Amniotic stem cell (primary cell): ENCODE data around the gene ABL1.

ENCODE experiments used
- DNase-seq: peaks from one replicate; lab custom pipeline; 2025; lab: John Stamatoyannopoulos, UW

ABL1 gene

GRCh38 chr9:130849356-130849755, 14.3 kb downstream of the ABL1 start:
- no peak for DNase-seq

DNA sequence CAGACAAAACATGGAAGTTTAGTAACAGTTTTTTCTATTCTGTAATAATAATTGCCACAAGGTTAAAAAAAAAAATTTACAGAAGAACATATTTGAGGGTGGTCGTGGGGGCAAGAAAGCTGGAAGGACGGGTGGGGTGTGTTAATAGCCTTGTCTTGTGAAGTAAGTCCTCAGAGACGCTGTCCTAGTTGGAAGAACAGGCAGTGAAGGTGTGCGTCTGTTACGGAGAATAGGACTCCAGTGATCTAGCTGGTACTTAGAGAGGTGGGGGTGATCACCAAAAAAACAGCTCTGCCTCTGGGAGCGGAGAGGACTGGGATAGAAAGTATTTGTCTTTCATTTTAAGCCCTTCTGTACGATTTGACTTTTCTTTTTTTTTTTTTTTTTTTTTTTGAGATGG, 17.7 kb downstream of the ABL1 start:
- DNase-seq = no peak

DNA sequence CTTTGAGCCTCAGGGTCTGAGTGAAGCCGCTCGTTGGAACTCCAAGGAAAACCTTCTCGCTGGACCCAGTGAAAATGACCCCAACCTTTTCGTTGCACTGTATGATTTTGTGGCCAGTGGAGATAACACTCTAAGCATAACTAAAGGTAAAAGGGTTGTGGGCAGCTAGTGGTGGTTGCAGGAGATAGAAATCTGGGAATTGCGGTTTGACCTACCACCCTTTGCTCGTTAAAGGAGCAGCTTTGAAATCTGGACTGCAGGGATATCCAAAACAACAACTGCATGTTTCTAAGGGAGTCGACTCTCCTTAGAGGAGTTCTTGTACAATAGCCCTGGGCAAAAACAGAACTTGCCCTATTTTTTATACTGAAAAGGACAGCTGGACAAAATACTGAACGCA, 19.0 kb downstream of the ABL1 start:
- no peak for DNase-seq

DNA sequence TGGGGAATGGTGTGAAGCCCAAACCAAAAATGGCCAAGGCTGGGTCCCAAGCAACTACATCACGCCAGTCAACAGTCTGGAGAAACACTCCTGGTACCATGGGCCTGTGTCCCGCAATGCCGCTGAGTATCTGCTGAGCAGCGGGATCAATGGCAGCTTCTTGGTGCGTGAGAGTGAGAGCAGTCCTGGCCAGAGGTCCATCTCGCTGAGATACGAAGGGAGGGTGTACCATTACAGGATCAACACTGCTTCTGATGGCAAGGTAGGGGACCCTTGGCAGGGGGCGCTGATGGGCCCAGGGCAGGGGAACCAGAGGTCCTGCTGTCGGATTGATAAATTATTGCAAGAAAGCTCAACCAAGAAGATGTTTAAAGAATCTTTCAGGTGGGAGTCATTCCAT, 19.8 kb downstream of the ABL1 start:
- DNase-seq = no peak

DNA sequence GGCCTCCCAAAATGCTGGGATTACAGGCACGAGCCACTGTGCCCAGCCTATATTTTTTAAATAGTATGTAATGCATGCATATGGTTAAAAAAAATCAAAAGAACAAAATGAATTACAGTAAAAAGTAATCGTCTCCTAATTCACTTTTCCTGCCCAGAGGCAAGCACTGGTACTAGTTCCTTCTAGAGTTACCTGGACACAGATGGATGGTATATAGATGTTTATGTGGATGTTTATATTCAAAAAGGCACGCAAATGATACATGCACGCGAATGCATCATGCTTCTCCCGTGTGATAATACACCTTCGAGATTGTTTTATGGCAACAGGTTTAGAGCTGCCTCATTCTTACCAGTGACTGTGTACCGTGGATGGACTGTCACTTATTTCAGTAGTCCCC, 21.4 kb downstream of the ABL1 start:
- no peak for DNase-seq

DNA sequence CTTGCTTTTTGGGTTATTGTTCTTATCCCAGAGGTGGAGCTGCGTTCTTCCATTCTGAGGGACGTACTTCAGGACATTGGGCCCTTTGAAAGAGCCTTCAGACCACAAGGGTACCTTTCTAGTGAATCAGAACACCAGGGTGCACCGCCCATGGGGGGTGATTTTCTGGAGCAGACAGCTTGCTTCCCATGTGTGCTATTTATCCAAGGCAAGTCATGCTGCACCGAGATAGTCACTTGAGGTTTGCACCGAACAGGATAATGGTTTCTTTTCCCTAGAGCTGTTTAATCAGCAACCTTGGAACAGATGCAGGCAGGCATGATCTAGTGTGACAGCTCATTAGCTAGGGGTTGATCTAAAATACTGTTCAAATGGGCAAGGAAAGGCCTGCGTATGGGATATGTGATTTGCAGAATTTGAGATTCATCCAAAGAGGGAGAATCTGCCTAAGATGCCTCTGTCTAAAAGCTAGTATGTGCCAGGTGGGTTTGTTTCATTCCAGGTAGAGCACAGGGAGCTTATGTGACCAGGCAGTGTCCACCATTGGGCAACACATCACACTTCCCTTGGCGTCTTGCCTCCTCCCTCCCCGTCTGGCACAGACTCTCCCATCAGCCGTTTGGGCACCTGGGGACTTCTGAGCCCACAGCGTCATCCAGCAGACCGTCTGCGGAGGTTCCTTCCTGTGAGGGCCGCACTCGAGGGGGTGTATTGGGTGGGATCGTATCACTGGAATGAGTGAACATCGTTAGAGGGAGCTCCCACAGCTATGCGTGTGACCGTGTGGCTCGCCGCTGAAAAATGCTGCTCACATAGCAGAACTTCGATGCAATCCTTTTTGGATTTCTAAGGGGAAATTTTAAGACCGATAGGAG, 23.0 kb downstream of the ABL1 start:
- peak; percentile 32 for DNase-seq

- DNase-seq = no peak
Measured at GRCh38 chr9:130858739-130859705, 24.0 kb downstream of the ABL1 start.

GRCh38 chr9:130860458-130861316, 25.6 kb downstream of the ABL1 start:
- DNase-seq = peak; percentile 95

DNA sequence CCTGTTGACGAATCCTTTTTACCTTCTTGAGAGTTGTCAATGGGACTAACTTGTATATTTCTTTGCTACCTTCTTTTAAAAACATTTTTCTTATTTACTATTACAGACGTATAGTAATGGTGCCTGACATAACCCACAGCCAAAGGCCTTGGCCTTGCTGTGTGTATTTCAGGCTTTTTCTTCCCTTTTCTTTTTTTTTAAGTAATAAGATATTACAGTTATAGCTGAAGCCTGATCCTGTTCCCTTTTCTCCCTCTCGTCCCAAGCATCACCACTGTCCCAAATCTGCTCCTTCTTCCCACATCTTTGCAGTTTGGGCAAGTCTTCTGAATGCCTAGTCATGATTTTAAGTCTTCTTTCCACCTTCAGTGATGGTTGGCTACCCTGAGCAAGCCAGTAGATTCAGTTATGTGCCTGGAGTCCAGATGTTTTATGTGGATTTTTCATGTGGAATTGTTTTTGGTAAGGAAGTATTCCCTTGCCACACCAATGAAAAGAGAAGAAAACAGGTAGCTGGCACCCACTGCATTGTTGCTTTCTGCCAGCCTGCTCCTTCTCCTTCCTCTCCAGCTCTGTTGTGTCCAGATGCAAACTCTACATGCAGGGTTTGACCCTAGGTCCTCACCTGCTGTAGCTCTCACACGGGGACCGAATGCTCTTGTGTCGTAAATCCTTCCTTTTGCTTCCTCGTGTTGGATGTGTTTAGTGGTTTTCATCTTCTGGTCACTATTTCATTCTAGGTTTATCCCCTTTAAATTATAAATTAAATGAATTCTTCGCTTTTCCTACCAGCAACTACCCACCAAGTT, 26.5 kb downstream of the ABL1 start:
- DNase-seq = no peak

DNA sequence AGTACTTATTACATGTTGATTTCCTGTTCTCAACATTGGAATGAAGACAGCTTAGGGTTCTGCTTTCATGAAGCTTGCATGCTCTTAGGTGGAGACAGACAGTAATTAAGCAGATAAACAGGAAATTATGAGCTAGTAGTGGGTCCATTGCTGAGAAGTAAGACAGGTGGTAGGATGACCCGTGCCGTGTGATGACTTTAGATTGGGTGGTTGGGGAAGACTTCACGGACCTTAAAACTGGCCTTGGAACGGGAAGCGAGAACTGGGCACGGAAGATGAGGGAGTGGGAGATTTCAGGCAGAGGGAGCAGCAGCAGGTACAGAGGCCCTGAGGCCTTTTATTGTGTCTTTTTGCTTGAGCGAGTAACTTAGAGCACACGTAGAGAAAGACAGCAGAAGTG, 27.2 kb downstream of the ABL1 start:
- no peak for DNase-seq

DNA sequence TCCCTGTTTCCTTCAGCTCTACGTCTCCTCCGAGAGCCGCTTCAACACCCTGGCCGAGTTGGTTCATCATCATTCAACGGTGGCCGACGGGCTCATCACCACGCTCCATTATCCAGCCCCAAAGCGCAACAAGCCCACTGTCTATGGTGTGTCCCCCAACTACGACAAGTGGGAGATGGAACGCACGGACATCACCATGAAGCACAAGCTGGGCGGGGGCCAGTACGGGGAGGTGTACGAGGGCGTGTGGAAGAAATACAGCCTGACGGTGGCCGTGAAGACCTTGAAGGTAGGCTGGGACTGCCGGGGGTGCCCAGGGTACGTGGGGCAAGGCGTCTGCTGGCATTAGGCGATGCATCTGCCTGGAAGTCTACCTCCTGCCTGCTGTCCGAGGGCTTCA, 27.7 kb downstream of the ABL1 start:
- no peak for DNase-seq

DNA sequence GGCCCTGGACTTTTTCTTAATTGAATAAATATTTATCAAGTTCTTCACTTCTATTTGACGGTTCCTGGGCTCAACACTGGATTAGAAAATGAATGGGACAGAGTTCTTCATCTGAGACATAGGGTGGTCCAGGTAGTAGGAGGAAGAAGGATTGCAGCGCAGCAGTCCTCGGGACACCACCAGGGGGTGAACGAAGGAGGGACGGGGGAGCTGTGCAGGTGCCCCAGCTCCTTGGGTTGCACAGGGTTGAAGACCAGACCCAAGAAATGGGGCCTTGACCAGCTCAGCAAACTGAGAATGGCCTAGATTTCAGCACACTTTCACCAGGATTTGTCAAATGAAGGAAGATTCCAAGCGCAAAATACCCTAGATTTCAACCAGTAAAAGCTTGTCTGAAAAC, 29.5 kb downstream of the ABL1 start:
- DNase-seq = no peak

- DNase-seq = no peak
Measured at GRCh38 chr9:130865921-130866320, 30.9 kb downstream of the ABL1 start.

DNA sequence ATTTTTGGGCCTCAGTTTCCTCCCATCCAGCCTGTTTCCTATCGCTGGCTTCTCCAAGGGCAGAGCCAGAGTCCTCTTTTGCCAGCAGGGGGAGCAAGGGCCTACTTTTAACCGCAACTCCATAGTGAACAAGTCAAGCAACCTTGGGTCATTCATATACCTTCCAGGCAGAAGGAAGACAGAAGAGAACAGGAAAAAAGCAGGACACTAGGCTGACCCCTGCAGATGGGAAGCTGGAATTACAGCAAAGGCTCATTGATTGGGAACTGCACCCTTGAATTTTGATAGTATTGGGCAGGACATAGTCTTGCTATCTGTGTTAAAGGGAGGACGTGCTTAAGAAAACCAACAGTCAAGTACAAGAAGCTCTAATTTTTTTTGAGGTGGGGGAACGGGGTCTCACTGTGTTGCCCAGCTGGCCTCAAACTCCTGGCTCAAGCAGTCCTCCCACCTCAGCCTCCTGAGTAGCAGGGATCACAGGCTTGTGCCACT, 31.5 kb downstream of the ABL1 start:
- peak; percentile 52 for DNase-seq

DNA sequence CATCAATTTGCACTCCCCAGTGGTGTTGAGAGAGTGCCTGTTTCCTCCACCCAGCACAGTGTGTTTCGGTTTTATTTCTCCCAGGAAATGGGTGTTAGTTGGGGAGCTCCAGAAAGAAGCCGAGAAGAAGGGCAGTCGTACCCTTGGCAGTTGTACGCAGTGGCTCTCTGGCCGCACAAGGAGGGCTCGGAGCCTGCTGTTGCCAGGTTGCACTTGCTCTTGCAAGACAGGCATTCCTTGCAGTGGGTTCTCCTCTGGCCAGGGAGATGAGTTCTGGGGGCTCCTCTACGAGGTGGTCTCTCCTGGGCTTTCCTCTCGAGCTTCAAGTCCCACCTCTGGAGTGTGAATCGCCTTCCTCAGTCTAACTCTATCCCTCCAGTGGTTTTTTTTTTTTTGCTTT, 32.5 kb downstream of the ABL1 start:
- no peak for DNase-seq

DNA sequence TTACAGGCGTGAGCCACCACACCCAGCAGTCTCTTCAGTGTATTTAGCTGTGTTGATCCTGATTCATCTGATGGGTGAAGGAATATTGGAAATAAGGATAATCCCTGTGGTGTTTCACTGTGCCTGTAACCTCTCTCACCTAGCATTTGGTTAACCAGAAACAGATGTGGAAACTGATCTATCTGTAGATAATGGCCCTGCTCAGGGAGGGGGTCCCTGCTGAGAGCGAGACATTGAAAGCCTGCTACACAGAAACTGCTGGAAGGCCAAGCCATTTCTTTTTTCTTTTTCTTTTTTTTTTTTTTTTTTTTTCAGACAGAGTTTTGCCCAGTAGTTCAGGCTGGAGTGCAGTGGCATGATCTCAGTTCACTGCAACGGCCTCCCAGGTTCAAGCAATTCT, 33.2 kb downstream of the ABL1 start:
- DNase-seq = no peak

DNA sequence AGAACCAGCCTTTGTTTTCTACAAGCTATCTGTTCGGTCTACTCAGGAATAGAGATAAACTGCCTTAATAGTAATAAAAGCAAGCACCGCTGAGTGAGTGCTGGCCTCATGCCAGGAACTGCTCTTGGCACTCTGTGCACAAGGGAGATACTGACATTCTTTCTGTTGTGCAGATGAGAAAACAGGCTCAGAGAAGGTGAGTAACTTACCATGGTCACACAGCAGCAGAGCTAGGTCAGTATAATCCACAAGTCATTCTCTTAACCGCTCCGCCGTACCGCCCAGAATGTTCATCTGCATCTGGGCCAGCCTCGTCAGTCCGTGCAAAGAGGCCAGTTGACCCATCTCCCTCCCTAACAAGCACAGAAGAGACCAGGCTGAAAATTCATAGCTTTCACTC, 34.2 kb downstream of the ABL1 start:
- no peak for DNase-seq

GRCh38 chr9:130870491-130871381, 35.7 kb downstream of the ABL1 start:
- no peak for DNase-seq

GRCh38 chr9:130871395-130872062, 36.5 kb downstream of the ABL1 start:
- DNase-seq = no peak
